ENCODE measurements around the gene HMGXB4.
A peak's percentile ranks its signal among the peaks of the same experiment; 100 is the strongest.

The HMGXB4 gene, protein sequence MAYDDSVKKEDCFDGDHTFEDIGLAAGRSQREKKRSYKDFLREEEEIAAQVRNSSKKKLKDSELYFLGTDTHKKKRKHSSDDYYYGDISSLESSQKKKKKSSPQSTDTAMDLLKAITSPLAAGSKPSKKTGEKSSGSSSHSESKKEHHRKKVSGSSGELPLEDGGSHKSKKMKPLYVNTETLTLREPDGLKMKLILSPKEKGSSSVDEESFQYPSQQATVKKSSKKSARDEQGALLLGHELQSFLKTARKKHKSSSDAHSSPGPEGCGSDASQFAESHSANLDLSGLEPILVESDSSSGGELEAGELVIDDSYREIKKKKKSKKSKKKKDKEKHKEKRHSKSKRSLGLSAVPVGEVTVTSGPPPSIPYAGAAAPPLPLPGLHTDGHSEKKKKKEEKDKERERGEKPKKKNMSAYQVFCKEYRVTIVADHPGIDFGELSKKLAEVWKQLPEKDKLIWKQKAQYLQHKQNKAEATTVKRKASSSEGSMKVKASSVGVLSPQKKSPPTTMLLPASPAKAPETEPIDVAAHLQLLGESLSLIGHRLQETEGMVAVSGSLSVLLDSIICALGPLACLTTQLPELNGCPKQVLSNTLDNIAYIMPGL

DNA sequence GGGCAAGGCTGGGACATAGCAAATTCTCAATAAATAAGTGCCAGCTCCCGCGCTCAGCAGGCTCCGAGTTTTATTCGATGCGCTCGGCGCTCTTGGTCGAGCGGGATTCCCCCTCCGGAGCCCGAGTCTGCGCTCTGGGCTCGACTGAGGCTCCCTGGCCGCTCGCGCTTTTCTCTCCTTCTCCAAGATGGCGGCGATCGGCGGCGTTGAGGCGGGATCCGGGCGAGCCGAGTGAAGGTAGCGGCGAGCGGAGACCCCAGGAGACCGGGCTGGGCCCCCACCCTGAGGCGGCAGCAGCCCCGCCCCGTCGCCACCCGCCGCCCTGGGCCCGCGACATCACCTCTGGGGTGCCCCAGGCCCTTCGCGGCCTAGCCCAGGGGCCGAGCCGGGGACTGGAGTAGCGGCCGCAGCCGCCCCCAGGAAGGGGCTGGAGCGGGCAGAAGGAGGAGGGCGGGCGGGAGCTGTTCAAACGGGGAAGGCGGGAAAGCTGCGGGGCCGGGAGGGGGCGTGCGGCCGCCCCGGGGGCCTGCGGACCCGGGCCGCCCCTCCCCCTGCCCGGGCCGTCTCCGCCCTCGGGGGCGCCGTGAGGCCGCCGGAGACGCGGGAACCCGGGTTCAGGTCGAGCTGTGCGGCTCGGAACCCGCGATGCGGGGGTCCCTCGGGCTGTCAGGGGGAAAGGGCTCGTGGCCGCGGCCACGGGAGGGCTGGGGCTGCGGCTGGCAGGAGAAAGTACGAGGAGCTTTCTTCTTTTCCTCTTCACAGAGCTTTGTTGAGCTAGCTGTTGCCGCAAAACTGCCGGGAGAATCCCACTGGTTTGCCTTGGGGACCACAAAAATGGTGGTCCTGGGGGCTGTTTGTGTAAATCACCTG is at the start of gene HMGXB4:
HMGXB4 (plus strand) TSS at position 173 of the 870 bp plus-strand sequence. CDS start 4,898 bp downstream, outside the sequence.
- Histone ChIP-seq H3K27me3 (no peaks in the 10 kb centered on the region), H3K9me3 (no peaks in the 10 kb centered on the region), H3K4me1 (peaks cover 0 to 16% (median 13%) of the 10 kb centered on the region in 4 donors), H3K4me3 (peak within 1 kb of the TSS; percentile 93 to 94), H3K36me3 (peaks cover 3 to 6% (median 6%) of the 10 kb centered on the region in 3 donors), H3K27ac (peak within 1 kb of the TSS; percentile 98 to 99)
- TF ChIP-seq, protein P1, sequence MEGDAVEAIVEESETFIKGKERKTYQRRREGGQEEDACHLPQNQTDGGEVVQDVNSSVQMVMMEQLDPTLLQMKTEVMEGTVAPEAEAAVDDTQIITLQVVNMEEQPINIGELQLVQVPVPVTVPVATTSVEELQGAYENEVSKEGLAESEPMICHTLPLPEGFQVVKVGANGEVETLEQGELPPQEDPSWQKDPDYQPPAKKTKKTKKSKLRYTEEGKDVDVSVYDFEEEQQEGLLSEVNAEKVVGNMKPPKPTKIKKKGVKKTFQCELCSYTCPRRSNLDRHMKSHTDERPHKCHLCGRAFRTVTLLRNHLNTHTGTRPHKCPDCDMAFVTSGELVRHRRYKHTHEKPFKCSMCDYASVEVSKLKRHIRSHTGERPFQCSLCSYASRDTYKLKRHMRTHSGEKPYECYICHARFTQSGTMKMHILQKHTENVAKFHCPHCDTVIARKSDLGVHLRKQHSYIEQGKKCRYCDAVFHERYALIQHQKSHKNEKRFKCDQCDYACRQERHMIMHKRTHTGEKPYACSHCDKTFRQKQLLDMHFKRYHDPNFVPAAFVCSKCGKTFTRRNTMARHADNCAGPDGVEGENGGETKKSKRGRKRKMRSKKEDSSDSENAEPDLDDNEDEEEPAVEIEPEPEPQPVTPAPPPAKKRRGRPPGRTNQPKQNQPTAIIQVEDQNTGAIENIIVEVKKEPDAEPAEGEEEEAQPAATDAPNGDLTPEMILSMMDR (IDR thresholded peaks at IDR 0.05) = peak in 1 of 2 experiments; percentile 6
- intact Hi-C loops (cut with DNase I; ENCODE audit: low total_unique reads) = no loop called here
- peak; percentile 83 to 90 for DNase-seq

- no peak overlapping the region for H3K27ac ChIP-seq
- no peaks in the 10 kb centered on the region for H3K4me1 ChIP-seq
- no peak overlapping the region for H3K4me3 ChIP-seq
- TF ChIP-seq, protein P1 (IDR thresholded peaks at IDR 0.05) = no peak
- H3K9me3 ChIP-seq = no peaks in the 10 kb centered on the region
- no peak for DNase-seq
- peaks cover 0 to 34% of the 10 kb centered on the region in 2 donors for H3K27me3 ChIP-seq
- intact Hi-C loops (cut with DNase I; ENCODE audit: low total_unique reads) = no loop called here
- H3K36me3 ChIP-seq = no peaks in the 10 kb centered on the region
Measured at GRCh38 chr22:35208003-35208402, 49.3 kb upstream of the HMGXB4 start.

GRCh38 chr22:35209203-35209602 is 48.1 kb upstream of the HMGXB4 start:
- intact Hi-C loops (cut with DNase I; ENCODE audit: low total_unique reads) = no loop called here
- Histone ChIP-seq H3K27ac (no peak overlapping the region), H3K4me3 (no peak overlapping the region), H3K36me3 (no peaks in the 10 kb centered on the region), H3K9me3 (no peaks in the 10 kb centered on the region), H3K27me3 (peaks cover 0 to 34% of the 10 kb centered on the region in 2 donors), H3K4me1 (no peaks in the 10 kb centered on the region)
- no peak for DNase-seq
- TF ChIP-seq, protein P1 (IDR thresholded peaks at IDR 0.05) = no peak

GRCh38 chr22:35212009-35212408 is 45.3 kb upstream of the HMGXB4 start:
- Histone ChIP-seq H3K27me3 (peaks cover 0 to 24% of the 10 kb centered on the region in 2 donors), H3K27ac (no peak overlapping the region), H3K36me3 (no peaks in the 10 kb centered on the region), H3K9me3 (no peaks in the 10 kb centered on the region), H3K4me3 (no peak overlapping the region), H3K4me1 (no peaks in the 10 kb centered on the region)
- intact Hi-C loops (cut with DNase I; ENCODE audit: low total_unique reads) = no loop called here
- DNase-seq = no peak
- TF ChIP-seq, protein P1 (IDR thresholded peaks at IDR 0.05) = no peak

DNA sequence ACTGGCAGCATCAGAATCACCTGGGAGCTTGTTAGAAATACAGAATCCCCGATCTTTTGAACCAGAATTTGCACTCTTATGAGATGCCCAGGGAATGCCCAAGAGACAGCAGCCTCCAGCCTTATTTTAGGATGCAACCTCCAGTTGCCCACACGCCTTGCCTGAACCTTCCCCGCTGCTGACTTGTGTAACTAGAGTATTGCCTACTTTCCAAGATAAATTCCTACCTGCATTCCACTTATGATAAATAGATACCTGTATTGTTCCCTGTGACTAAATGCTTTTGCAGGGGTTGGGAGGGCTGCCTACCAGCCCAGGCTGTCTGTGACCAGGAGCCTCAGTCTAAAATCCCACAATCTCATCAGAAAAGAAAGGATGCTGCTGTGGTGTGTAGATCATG is 44.3 kb upstream of the HMGXB4 start:
- intact Hi-C loops (cut with DNase I; ENCODE audit: low total_unique reads) = no loop called here
- Histone ChIP-seq H3K36me3 (no peaks in the 10 kb centered on the region), H3K9me3 (peaks cover 0 to 2% (median 0%) of the 10 kb centered on the region in 3 donors), H3K4me1 (no peaks in the 10 kb centered on the region), H3K27ac (no peak overlapping the region), H3K27me3 (peaks cover 0 to 21% of the 10 kb centered on the region in 2 donors), H3K4me3 (no peak overlapping the region)
- TF ChIP-seq, protein P1 (IDR thresholded peaks at IDR 0.05) = no peak
- no peak for DNase-seq
